CD14-positive monocyte (primary cell): ENCODE results near the gene SHTN1. TPM values are rescaled to one million over a fixed set of nuclear protein-coding genes. Genes with fewer than 3 reads are reported as not detected.

ENCODE experiments used
- DNase-seq, 3 donors: peaks; one replicate each; pipeline ENCODE4 v3.0.0-alpha.2; 2011 to 2022
- H2AFZ ChIP-seq: 2 replicates; pipeline ENCODE4 v1.6.0; 2012; ENCODE audit warnings: mild to moderate bottlenecking, low read depth, low read length, inconsistent platforms; ENCODE audit not compliant: insufficient read depth, poor library complexity, severe bottlenecking
- H3K27ac ChIP-seq, 2 donors: 1 replicate in 1 of 2; 2 replicates in 1 of 2; pipeline ENCODE4 v1.5.1; 2012 to 2013; ENCODE audit warnings: low read length in 2 of 2, control low read depth in 1 of 2, inconsistent platforms in 1 of 2, low read depth in 1 of 2, mild to moderate bottlenecking in 1 of 2
- H3K27me3 ChIP-seq, 2 donors: one replicate each; pipeline versions ENCODE4 v1.6.0 to v1.6.1; 2011 to 2013; ENCODE audit warnings: low read length in 2 of 2; ENCODE audit not compliant: control insufficient read depth in 2 of 2, insufficient read depth in 2 of 2
- H3K36me3 ChIP-seq, 2 donors: replicated peaks in 1 of 2; 1 replicate in 1 of 2; 2 replicates in 1 of 2; pipeline versions ENCODE4 v1.5.1 to v1.6.1; 2012 to 2013; ENCODE audit warnings: low read length in 2 of 2, control low read depth in 1 of 2, inconsistent platforms in 1 of 2, mild to moderate bottlenecking in 1 of 2; ENCODE audit not compliant: insufficient read depth in 2 of 2, control insufficient read depth in 1 of 2
- H3K4me1 ChIP-seq, 2 donors: 1 replicate in 1 of 2; 2 replicates in 1 of 2; pipeline versions ENCODE4 v1.5.1 to v1.6.1; 2012 to 2013; ENCODE audit warnings: low read length in 2 of 2, control low read depth in 1 of 2, inconsistent platforms in 1 of 2, mild to moderate bottlenecking in 1 of 2, moderate library complexity in 1 of 2; ENCODE audit not compliant: insufficient read depth in 2 of 2, control insufficient read depth in 1 of 2
- H3K4me2 ChIP-seq: replicated peaks from 2 replicates; pipeline ENCODE3; 2012; ENCODE audit warnings: low read length, moderate library complexity, mild to moderate bottlenecking; ENCODE audit not compliant: poor library complexity, severe bottlenecking; ENCODE audit errors: extremely low read depth
- H3K4me3 ChIP-seq, 3 experiments: fragments of 200-600 bp in 1 of 3; sonication (generic) in 1 of 3; replicated peaks in 1 of 3; 1 replicate in 2 of 3; 2 replicates in 1 of 3; pipeline ENCODE4 v1.5.1; 2011 to 2013; ENCODE audit warnings: low read length in 3 of 3, mild to moderate bottlenecking in 3 of 3, control low read depth in 2 of 3, low read depth in 2 of 3, inconsistent platforms in 1 of 3, moderate library complexity in 1 of 3
- H3K79me2 ChIP-seq: 2 replicates; pipeline ENCODE4 v1.6.0; 2012; ENCODE audit warnings: mild to moderate bottlenecking, control low read depth, inconsistent platforms, low read length, moderate library complexity; ENCODE audit not compliant: insufficient read depth
- H3K9ac ChIP-seq: 2 replicates; pipeline ENCODE4 v1.6.0; 2017; ENCODE audit warnings: low read length, mild to moderate bottlenecking; ENCODE audit not compliant: insufficient read depth, poor library complexity, severe bottlenecking
- H3K9me3 ChIP-seq, 2 donors: replicated peaks in 1 of 2; 1 replicate in 1 of 2; 2 replicates in 1 of 2; pipeline versions ENCODE4 v1.5.1 to v1.6.1; 2012 to 2013; ENCODE audit warnings: low read length in 2 of 2, control low read depth in 1 of 2; ENCODE audit not compliant: control insufficient read depth in 1 of 2, insufficient read depth in 1 of 2
- H4K20me1 ChIP-seq: 2 replicates; pipeline ENCODE4 v1.6.0; 2012; ENCODE audit warnings: mild to moderate bottlenecking, low read length, control low read depth, moderate library complexity; ENCODE audit not compliant: insufficient read depth
- H3K27ac Mint-ChIP-seq, 7 donors: one replicate each; pipeline ENCODE4 v1.8.0; 2020; ENCODE audit warnings: mild to moderate bottlenecking in 7 of 7, mixed read lengths in 7 of 7, moderate library complexity in 6 of 7, inconsistent platforms in 2 of 7
- H3K27me3 Mint-ChIP-seq, 3 donors: one replicate each; pipeline ENCODE4 v1.8.0; 2021 to 2022; ENCODE audit warnings: low read depth in 3 of 3, mild to moderate bottlenecking in 3 of 3, mixed read lengths in 3 of 3, moderate library complexity in 3 of 3, inconsistent platforms in 1 of 3
- H3K36me3 Mint-ChIP-seq, 2 donors: one replicate each; pipeline ENCODE4 v1.8.0; 2020; ENCODE audit warnings: mixed read lengths in 2 of 2, inconsistent platforms in 1 of 2, mild to moderate bottlenecking in 1 of 2
- H3K4me1 Mint-ChIP-seq: one replicate; pipeline ENCODE4 v1.8.0; 2020; ENCODE audit warnings: mild to moderate bottlenecking, mixed read lengths
- H3K4me3 Mint-ChIP-seq, 2 donors: one replicate each; pipeline ENCODE4 v1.8.0; 2020; ENCODE audit warnings: mild to moderate bottlenecking in 2 of 2, mixed read lengths in 2 of 2, moderate library complexity in 1 of 2
- H3K9me3 Mint-ChIP-seq, 7 donors: one replicate each; pipeline ENCODE4 v1.8.0; 2020 to 2022; ENCODE audit warnings: mixed read lengths in 7 of 7, mild to moderate bottlenecking in 6 of 7, moderate library complexity in 6 of 7, inconsistent platforms in 2 of 7
- WGBS: methylation state at CpG from one replicate; pipeline ENCODE4 v1.1.5; 2013; ENCODE audit warnings: missing lambda C conversion rate; ENCODE audit not compliant: insufficient coverage; 5-methylcytosine and 5-hydroxymethylcytosine counted together
- intact Hi-C, 2 donors: fragments of 100-400 bp; cut with micrococcal nuclease; formaldehyde crosslinking; loops; one replicate each; pipeline versions ENCODE4 v1.15.0 to v1.15.1; 2023
- polyA plus RNA-seq, 3 donors: library from polyadenylated mRNA; depleted of rRNA in 1 of 3; unstranded in 2 of 3; stranded (reverse) in 1 of 3; fragments of 300-500 nt in 2 of 3; fragments of >200 nt in 1 of 3; fragmentation: Illumina TruSeq in 2 of 3; gene quantifications; 1 replicate in 2 of 3; 2 replicates in 1 of 3; pipeline ENCODE4 v1.2.3, GENCODE V29; 2012 to 2021
- TF ChIP-seq, protein P1 (sequence below): fragments of 200-600 bp; IDR thresholded peaks from one replicate; pipeline ENCODE4 v1.8.0; 2022; ENCODE audit warnings: antibody characterized with exemption, mild to moderate bottlenecking

Gene SHTN1
- polyA plus RNA-seq, 3 donors = 14.4 to 22.6 (median 14.9) TPM

GRCh38 chr10:116973946-116974455, 31.0 kb downstream of the SHTN1 start:
- Mint-ChIP-seq H3K9me3 (no peaks in the 10 kb centered on the region), H3K4me3 (no peak overlapping the region)
- intact Hi-C loops = no loop called here

DNA sequence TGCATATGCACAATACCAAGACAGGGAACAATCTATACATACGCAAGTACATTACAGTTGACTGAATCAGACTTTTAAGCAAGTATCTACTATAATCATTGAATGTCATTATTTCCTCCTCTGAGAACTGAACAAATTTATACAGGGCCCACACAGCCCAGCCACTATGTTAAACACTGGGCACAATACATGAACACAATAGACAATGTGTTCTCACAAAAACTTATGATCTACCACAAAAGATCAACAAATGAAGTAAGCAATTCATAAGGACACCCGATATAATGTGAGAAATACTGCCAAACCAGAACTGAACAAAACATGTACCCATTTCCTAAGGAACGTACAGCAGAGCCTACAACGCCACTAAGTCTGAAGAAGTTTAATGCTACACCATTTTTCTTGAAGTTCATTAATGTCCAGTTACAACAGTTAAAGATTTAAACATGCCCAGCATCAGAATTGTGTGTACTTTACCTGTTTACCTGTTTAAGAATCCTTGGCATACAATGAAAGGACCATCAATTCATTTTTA, 31.5 kb downstream of the SHTN1 start:
- 94% methylated on average over 2 of the region's 4 CpGs for WGBS
- Histone ChIP-seq H3K9me3 (no peaks in the 10 kb centered on the region), H3K4me3 (no peak overlapping the region), H3K79me2 (no peaks in the 10 kb centered on the region), H3K9ac (no peak overlapping the region), H3K4me2 (no peak overlapping the region), H2AFZ (no peak overlapping the region), H3K27me3 (no peaks in the 10 kb centered on the region), H4K20me1 (peaks cover 25% of the 10 kb centered on the region), H3K36me3 (peaks cover 18 to 54% of the 10 kb centered on the region in 2 donors), H3K27ac (no peak overlapping the region), H3K4me1 (peaks cover 0 to 7% of the 10 kb centered on the region in 2 donors)
- Mint-ChIP-seq H3K36me3 (peaks cover 26 to 48% of the 10 kb centered on the region in 2 donors), H3K27ac (no peak overlapping the region), H3K4me3 (no peak overlapping the region), H3K4me1 (peaks cover 3% of the 10 kb centered on the region), H3K27me3 (no peaks in the 10 kb centered on the region), H3K9me3 (no peaks in the 10 kb centered on the region)
- intact Hi-C loops = no loop called here
- no peak for DNase-seq
- TF ChIP-seq, protein P1, sequence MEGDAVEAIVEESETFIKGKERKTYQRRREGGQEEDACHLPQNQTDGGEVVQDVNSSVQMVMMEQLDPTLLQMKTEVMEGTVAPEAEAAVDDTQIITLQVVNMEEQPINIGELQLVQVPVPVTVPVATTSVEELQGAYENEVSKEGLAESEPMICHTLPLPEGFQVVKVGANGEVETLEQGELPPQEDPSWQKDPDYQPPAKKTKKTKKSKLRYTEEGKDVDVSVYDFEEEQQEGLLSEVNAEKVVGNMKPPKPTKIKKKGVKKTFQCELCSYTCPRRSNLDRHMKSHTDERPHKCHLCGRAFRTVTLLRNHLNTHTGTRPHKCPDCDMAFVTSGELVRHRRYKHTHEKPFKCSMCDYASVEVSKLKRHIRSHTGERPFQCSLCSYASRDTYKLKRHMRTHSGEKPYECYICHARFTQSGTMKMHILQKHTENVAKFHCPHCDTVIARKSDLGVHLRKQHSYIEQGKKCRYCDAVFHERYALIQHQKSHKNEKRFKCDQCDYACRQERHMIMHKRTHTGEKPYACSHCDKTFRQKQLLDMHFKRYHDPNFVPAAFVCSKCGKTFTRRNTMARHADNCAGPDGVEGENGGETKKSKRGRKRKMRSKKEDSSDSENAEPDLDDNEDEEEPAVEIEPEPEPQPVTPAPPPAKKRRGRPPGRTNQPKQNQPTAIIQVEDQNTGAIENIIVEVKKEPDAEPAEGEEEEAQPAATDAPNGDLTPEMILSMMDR = no peak

More at GRCh38 chr10:116973946-116974455, 31.0 kb downstream of the SHTN1 start:
- no peak for DNase-seq
- no peak overlapping the region for H2AFZ ChIP-seq
- TF ChIP-seq, protein P1 = no peak
- no peaks in the 10 kb centered on the region for H3K27me3 ChIP-seq
- H3K4me1 Mint-ChIP-seq = peaks cover 3% of the 10 kb centered on the region
- H3K27me3 Mint-ChIP-seq = no peaks in the 10 kb centered on the region
- H3K36me3 Mint-ChIP-seq = peaks cover 29 to 49% of the 10 kb centered on the region in 2 donors
- H3K4me1 ChIP-seq = peaks cover 0 to 7% of the 10 kb centered on the region in 2 donors
- no peaks in the 10 kb centered on the region for H3K79me2 ChIP-seq
- no peak overlapping the region for H3K4me2 ChIP-seq
- H3K36me3 ChIP-seq = peaks cover 14 to 54% of the 10 kb centered on the region in 2 donors
- no peak overlapping the region for H3K27ac ChIP-seq
- no peak overlapping the region for H3K9ac ChIP-seq
- peaks cover 28% of the 10 kb centered on the region for H4K20me1 ChIP-seq
- H3K9me3 ChIP-seq = no peaks in the 10 kb centered on the region
- no peak overlapping the region for H3K4me3 ChIP-seq
- no peak overlapping the region for H3K27ac Mint-ChIP-seq
